Measurements from ENCODE around the gene RPS4Y2.

The RPS4Y2 gene

DNA sequence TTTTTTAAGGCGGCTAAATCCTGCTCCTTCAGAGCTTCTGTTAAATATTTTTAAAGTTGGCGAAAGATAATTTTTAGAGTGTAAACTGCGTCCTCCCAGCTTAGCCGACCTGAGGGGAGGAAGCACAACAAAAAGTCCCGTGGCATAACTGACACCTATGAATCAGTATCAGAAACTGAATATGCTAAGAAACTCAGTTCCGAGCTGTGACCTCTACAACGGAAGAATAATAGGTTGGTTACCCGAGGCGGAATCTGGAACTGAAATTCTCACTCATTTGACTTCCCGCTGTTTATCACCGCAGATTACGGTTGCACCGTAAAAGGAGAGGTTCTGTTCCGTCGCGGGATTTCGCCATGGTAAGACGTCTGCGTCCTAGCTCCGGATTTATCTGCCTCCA is at the start of gene RPS4Y2:
RPS4Y2 (plus strand) TSS at position 301 of the 400 bp plus-strand sequence; CDS start at position 357, 56 bp downstream.
- H3K4me3 ChIP-seq: no peak within 1 kb of the TSS
- H3K9ac ChIP-seq: no peak within 1 kb of the TSS
- no peak for TF ChIP-seq Cebpa-rat (IDR thresholded peaks at IDR 0.05)
- no peaks in the 10 kb centered on the region for H3K9me3 ChIP-seq (replicated peaks in 1 of 11)
- no peaks in the 10 kb centered on the region for H3K4me1 ChIP-seq
- H3K4me2 ChIP-seq: no peak within 1 kb of the TSS
- no peaks in the 10 kb centered on the region for H4K20me1 ChIP-seq
- no peaks in the 10 kb centered on the region for H3K36me3 ChIP-seq
- H3K27me3 ChIP-seq: no peaks in the 10 kb centered on the region
- H3K27ac ChIP-seq: no peak within 1 kb of the TSS

DNA sequence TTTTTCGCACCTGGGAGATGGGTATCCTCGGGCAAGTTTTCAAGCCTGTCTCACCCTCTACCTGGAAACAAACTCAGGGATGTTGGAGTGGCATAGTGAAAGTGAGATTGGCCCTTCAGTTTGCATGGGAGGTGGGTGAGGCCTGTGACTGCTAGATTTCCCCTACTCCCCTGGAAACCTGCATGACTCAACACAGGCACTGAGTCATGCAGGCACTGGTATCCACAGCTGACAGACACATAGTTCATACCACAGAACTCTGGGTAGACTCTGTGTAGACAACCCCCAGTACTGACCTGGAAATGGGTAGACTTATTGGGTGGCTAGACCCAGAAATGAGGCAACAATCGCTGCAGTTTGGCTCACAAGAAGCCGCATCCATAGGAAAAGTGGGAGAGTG is 41.5 kb upstream of the RPS4Y2 start:
- no peaks in the 10 kb centered on the region for H3K27me3 ChIP-seq
- H4K20me1 ChIP-seq: no peaks in the 10 kb centered on the region
- H3K4me1 ChIP-seq: no peaks in the 10 kb centered on the region
- no peak overlapping the region for H3K9ac ChIP-seq
- H3K9me3 ChIP-seq (replicated peaks in 1 of 11): no peaks in the 10 kb centered on the region
- no peak overlapping the region for H3K4me3 ChIP-seq
- no peak overlapping the region for H3K27ac ChIP-seq
- no peak for TF ChIP-seq Cebpa-rat (IDR thresholded peaks at IDR 0.05)
- H3K36me3 ChIP-seq: no peaks in the 10 kb centered on the region
- H3K4me2 ChIP-seq: no peak overlapping the region

DNA sequence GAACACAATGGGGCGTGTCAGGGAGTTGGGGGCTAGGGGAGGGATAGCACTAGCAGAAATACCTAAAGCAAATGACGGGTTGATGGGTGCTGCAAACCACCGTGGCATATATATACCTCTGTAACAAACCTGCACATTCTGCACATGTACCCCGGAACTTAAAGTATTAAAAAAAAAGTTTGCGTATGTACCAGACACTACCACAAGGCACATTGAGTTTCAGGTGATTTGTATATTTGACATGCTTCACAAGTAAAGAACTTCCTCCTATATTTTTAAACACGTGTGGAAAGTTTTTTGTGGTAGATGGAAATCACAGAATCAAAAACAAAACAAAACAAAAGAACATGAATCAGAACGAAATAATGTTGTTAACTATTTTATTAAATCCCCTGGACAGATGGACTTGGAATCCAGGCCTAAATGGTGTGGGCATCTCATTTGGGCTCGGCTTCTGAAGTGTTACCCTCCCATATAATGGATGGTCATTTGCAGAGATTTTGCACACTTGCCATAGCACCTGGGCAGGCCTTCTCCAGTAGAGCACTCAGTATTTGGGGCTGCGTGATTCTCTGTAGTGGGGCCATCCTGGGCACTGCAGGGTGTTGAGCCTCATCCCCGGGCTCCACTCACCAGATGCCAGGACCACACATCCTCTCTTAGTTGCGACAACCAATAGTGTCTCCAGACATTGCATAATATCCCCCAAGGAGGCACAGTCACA is 29.6 kb upstream of the RPS4Y2 start:
- Histone ChIP-seq H3K9ac (no peak overlapping the region), H4K20me1 (no peaks in the 10 kb centered on the region), H3K4me3 (no peak overlapping the region), H3K4me1 (no peaks in the 10 kb centered on the region), H3K27ac (no peak overlapping the region), H3K27me3 (no peaks in the 10 kb centered on the region), H3K9me3 (replicated peaks in 1 of 11) (no peaks in the 10 kb centered on the region), H3K36me3 (no peaks in the 10 kb centered on the region), H3K4me2 (no peak overlapping the region)
- TF ChIP-seq Cebpa-rat (IDR thresholded peaks at IDR 0.05): no peak

DNA sequence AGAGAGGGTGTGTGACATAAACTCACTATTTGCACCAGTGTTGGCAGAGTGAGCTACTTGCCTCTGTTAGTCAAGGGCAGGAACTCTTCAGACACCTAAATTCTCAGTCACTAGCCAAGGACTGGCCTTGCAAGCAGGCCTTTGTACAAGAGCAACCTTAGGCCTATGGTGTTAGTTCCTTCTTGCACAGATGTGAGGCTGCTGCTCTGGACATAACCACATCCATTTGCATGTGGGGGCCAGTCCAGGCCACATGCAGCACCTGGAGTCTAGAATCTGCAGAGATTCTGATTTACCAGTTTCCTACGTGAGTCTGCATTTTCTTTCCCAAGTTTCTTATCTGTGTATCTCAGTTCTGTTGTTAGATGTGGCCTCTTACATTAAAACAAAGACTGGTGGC is 20.7 kb upstream of the RPS4Y2 start:
- Histone ChIP-seq H3K36me3 (no peaks in the 10 kb centered on the region), H3K4me2 (no peak overlapping the region), H3K4me3 (no peak overlapping the region), H3K27me3 (no peaks in the 10 kb centered on the region), H3K4me1 (no peaks in the 10 kb centered on the region), H4K20me1 (no peaks in the 10 kb centered on the region), H3K27ac (no peak overlapping the region), H3K9me3 (replicated peaks in 1 of 11) (no peaks in the 10 kb centered on the region), H3K9ac (no peak overlapping the region)
- TF ChIP-seq Cebpa-rat (IDR thresholded peaks at IDR 0.05): no peak

GRCh38 chrY:20739806-20740205 is 16.1 kb upstream of the RPS4Y2 start:
- no peak overlapping the region for H3K27ac ChIP-seq
- no peak overlapping the region for H3K9ac ChIP-seq
- no peak overlapping the region for H3K4me3 ChIP-seq
- no peaks in the 10 kb centered on the region for H4K20me1 ChIP-seq
- no peaks in the 10 kb centered on the region for H3K36me3 ChIP-seq
- no peaks in the 10 kb centered on the region for H3K4me1 ChIP-seq
- H3K27me3 ChIP-seq: no peaks in the 10 kb centered on the region
- no peak overlapping the region for H3K4me2 ChIP-seq
- TF ChIP-seq Cebpa-rat (IDR thresholded peaks at IDR 0.05): no peak
- H3K9me3 ChIP-seq (replicated peaks in 1 of 11): no peaks in the 10 kb centered on the region

GRCh38 chrY:20740609-20741008 is 15.3 kb upstream of the RPS4Y2 start:
- no peak overlapping the region for H3K9ac ChIP-seq
- H3K4me3 ChIP-seq: no peak overlapping the region
- no peaks in the 10 kb centered on the region for H4K20me1 ChIP-seq
- H3K27ac ChIP-seq: no peak overlapping the region
- H3K4me2 ChIP-seq: no peak overlapping the region
- no peaks in the 10 kb centered on the region for H3K36me3 ChIP-seq
- H3K27me3 ChIP-seq: no peaks in the 10 kb centered on the region
- no peaks in the 10 kb centered on the region for H3K9me3 ChIP-seq (replicated peaks in 1 of 11)
- no peaks in the 10 kb centered on the region for H3K4me1 ChIP-seq
- no peak for TF ChIP-seq Cebpa-rat (IDR thresholded peaks at IDR 0.05)

- H3K27ac ChIP-seq: no peak overlapping the region
- H4K20me1 ChIP-seq: no peaks in the 10 kb centered on the region
- H3K4me2 ChIP-seq: no peak overlapping the region
- no peaks in the 10 kb centered on the region for H3K9me3 ChIP-seq (replicated peaks in 1 of 11)
- no peaks in the 10 kb centered on the region for H3K27me3 ChIP-seq
- H3K36me3 ChIP-seq: no peaks in the 10 kb centered on the region
- H3K9ac ChIP-seq: no peak overlapping the region
- TF ChIP-seq Cebpa-rat (IDR thresholded peaks at IDR 0.05): no peak
- no peaks in the 10 kb centered on the region for H3K4me1 ChIP-seq
- H3K4me3 ChIP-seq: no peak overlapping the region
Observed at GRCh38 chrY:20745060-20745459, 10.8 kb upstream of the RPS4Y2 start.

- no peak overlapping the region for H3K4me2 ChIP-seq
- H3K4me1 ChIP-seq: no peaks in the 10 kb centered on the region
- H3K27ac ChIP-seq: no peak overlapping the region
- H3K9ac ChIP-seq: no peak overlapping the region
- no peaks in the 10 kb centered on the region for H3K27me3 ChIP-seq
- no peaks in the 10 kb centered on the region for H3K9me3 ChIP-seq (replicated peaks in 1 of 11)
- no peak for TF ChIP-seq Cebpa-rat (IDR thresholded peaks at IDR 0.05)
- H3K36me3 ChIP-seq: no peaks in the 10 kb centered on the region
- H4K20me1 ChIP-seq: no peaks in the 10 kb centered on the region
- no peak overlapping the region for H3K4me3 ChIP-seq
Observed at GRCh38 chrY:20746919-20747318, 9.0 kb upstream of the RPS4Y2 start.

DNA sequence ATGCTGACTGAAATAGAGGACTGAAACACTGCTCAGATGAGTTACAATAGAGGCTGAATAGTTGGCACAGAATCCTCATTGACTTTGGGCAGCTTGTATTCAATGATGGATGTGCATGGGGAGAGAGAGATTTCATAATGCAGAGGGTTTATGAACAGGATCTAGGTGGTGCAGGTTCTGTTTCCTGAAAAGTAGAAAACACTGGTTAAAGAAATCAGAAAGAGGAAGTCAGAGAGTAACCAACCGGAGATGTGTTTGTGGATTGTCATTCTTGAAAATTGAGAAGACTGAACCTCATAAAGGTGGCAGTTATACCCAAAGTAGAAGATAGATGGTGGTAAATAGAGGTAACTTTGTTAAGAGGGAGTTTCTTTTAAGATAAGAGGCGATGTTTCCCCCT is 8.0 kb downstream of the RPS4Y2 start:
- Histone ChIP-seq H3K4me2 (no peak overlapping the region), H3K4me1 (no peaks in the 10 kb centered on the region), H4K20me1 (no peaks in the 10 kb centered on the region), H3K27me3 (no peaks in the 10 kb centered on the region), H3K36me3 (no peaks in the 10 kb centered on the region), H3K9me3 (replicated peaks in 1 of 11) (no peaks in the 10 kb centered on the region), H3K9ac (no peak overlapping the region), H3K27ac (no peak overlapping the region), H3K4me3 (no peak overlapping the region)
- no peak for TF ChIP-seq Cebpa-rat (IDR thresholded peaks at IDR 0.05)

- TF ChIP-seq Cebpa-rat (IDR thresholded peaks at IDR 0.05): no peak
- Histone ChIP-seq H3K36me3 (no peaks in the 10 kb centered on the region), H4K20me1 (no peaks in the 10 kb centered on the region), H3K4me3 (no peak overlapping the region), H3K27ac (no peak overlapping the region), H3K27me3 (no peaks in the 10 kb centered on the region), H3K4me2 (no peak overlapping the region), H3K4me1 (no peaks in the 10 kb centered on the region), H3K9ac (no peak overlapping the region), H3K9me3 (replicated peaks in 1 of 11) (no peaks in the 10 kb centered on the region)
Observed at GRCh38 chrY:20765117-20765516, 9.2 kb downstream of the RPS4Y2 start.

All from BLaER1 treated with 17β-estradiol and CSF1 and Interleukin-3, amounts not matched to agents 10 nM and 100 nM (cell line).